Measurements from ENCODE around the gene ATN1. TPM values are rescaled to one million over a fixed set of nuclear protein-coding genes. Genes with fewer than 3 reads are reported as not detected.

ATN1 gene
- total and polyA plus RNA-seq, 9 of the 15 experiments (the other 6 are each of a cell fraction or from before 2014, with no cell fraction given): 0.15 to 49.8 (median 2.7) TPM

DNA sequence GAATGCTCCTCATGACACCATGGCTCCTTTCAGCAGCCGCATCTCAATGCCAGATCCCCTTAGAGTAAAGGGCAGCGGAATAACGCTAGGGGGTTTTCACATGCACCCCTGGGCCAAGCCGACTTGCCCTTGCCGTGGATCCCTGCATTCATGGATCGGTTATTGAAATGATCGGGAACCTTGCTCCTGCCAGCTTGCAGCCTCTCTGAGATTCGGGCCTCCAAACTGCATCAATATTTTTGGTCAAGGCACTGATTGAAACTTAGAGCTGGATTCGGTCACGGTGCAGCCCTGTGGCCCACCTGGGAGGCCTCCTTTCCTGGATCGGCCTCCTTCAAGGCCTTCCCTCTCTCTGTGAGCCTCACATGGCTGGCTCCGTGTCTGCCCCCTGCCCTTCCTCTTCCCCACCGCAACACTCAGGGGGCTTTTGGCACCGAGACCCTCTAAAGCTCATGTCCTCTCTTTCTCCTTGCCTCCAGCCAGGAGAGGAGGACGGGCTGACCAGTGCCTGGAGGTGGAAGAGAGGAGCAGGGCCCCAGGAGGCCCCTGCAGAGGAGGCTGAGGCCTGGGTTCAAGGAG, 25.2 kb downstream of the ATN1 start:
- Histone ChIP-seq H3K27ac (ENCODE audit: extremely low read depth, low read depth, low read length) (no peak overlapping the region), H2AFZ (ENCODE audit: low read depth, low read length) (no peak overlapping the region), H3K9ac (ENCODE audit: insufficient read depth in 1 of 2, low read depth in 2 of 2, low read length in 2 of 2) (peak overlapping the region in 1 of 2 experiments; percentile 60; a peak in 2 of 4 replicates), H3K9me1 (ENCODE audit: control insufficient read depth, insufficient read depth, low read length) (no peaks in the 10 kb centered on the region), H3K9me3 (replicated peaks; ENCODE audit: control insufficient read depth, insufficient read depth, low read depth, low read length) (no peaks in the 10 kb centered on the region), H4K20me1 (replicated peaks; ENCODE audit: control insufficient read depth, insufficient read depth, low read length) (no peaks in the 10 kb centered on the region), H3K79me2 (ENCODE audit: control insufficient read depth, insufficient read depth, low read length) (no peaks in the 10 kb centered on the region), H3K27me3 (ENCODE audit: control insufficient read depth in 2 of 2, insufficient read depth in 2 of 2, low read length in 2 of 2) (no peaks in the 10 kb centered on the region), H3K4me2 (ENCODE audit: insufficient read depth, low read length) (no peak overlapping the region), H3K4me3 (no peak overlapping the region), H3K36me3 (ENCODE audit: control insufficient read depth, insufficient read depth, low read length) (no peaks in the 10 kb centered on the region), H3K4me1 (replicated peaks in 1 of 2; ENCODE audit: control insufficient read depth in 2 of 2, insufficient read depth in 2 of 2, low read length in 2 of 2) (peaks cover 8 to 54% of the 10 kb centered on the region in 2 experiments)
- ChIA-PET POLR2A (interaction anchor here (1.2 kb wide), 1 partner anchor 32 kb away, joined by 3 read pairs; no protein-coding TSS in a partner anchor), CTCF (ENCODE audit: low intra/inter-chr PET ratio) (no interaction called here)
- no peak for FAIRE-seq
- BruUV-seq (replicated peaks): no TSS peak
- WGBS (ENCODE audit: insufficient coverage, low coverage, missing lambda C conversion rate): 80% methylated on average over 4 of the region's 15 CpGs
- DNase-seq (ENCODE audit: extremely low read depth in 1 of 4, low spot score in 3 of 4): no peak
- in situ Hi-C loops (cut with MboI) (no loop called here), intact Hi-C loops (cut with micrococcal nuclease) (no loop called here)
- ATAC-seq: no peak
- TF ChIP-seq ZNF133 (CRISPR knock-in tag; IDR thresholded peaks at IDR 0.05) (no peak), PHF8 (IDR thresholded peaks at IDR 0.05; ENCODE audit: borderline replicate concordance, low read length) (0 out of 2 replicates have a peak, but pooled peaks have one; percentile 6)

DNA sequence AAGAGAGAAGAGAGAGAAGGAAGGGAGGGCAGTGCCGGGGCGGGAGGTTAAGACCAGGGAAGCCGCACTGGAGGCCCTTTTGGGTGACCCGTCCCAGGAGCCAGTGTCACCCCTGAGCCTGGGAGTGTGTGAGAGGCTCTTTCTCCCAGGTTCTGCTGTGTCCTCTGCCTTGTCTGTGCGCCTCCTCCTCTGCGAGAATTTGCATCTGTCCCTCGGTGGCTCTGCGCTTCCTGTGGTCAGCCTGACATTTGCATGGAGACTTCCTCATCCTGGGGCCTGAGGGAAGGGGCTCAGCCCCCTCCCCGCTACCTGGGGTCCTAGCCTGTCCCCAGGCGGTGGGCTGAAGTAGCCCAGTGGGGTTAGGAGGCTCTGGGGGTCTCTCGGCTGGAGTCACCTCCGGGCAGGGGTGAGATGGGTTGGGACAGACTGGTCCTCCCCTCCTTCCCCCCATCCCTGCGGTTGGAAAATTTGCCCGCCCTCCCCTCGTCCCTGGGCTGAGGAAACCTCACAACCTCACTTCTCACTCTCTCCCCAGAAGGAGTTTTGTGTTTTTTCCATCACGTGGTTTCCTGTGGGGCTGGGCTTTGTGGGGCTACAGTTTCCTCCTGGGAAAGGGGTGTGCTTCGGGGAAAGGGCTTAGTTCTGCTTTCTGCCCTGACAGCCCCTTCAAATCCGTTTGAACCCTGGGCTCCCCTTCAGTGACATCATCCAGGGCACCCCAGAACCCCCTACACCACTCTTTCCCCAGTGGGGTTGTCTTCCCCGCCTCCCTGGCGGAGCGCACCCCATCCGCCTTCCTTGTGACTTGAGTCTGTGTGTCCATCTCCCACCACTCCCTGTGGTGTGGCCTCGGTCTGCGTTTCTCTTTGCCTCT, 25.9 kb downstream of the ATN1 start:
- H3K27me3 ChIP-seq (ENCODE audit: control insufficient read depth in 2 of 2, insufficient read depth in 2 of 2, low read length in 2 of 2): no peaks in the 10 kb centered on the region
- no peak for DNase-seq (ENCODE audit: extremely low read depth in 1 of 4, low spot score in 3 of 4)
- in situ Hi-C loops (cut with MboI) (no loop called here), intact Hi-C loops (cut with micrococcal nuclease) (no loop called here)
- H3K9ac ChIP-seq (ENCODE audit: insufficient read depth in 1 of 2, low read depth in 2 of 2, low read length in 2 of 2): peak overlapping the region in 1 of 2 experiments; percentile 60; a peak in 2 of 4 replicates
- peak overlapping the region; percentile 24 for H2AFZ ChIP-seq (ENCODE audit: low read depth, low read length)
- H3K9me1 ChIP-seq (ENCODE audit: control insufficient read depth, insufficient read depth, low read length): no peaks in the 10 kb centered on the region
- CTCF ChIA-PET (ENCODE audit: low intra/inter-chr PET ratio): no interaction called here
- H4K20me1 ChIP-seq (replicated peaks; ENCODE audit: control insufficient read depth, insufficient read depth, low read length): no peaks in the 10 kb centered on the region
- no peaks in the 10 kb centered on the region for H3K79me2 ChIP-seq (ENCODE audit: control insufficient read depth, insufficient read depth, low read length)
- POLR2A ChIA-PET: interaction anchor here (0.6 to 1.2 kb wide), 4 partner anchors 10 to 72 kb away, joined by 3 to 7 read pairs (median 4); partner anchors contain the start of genes C12orf57 and RNU7-1
- H3K4me2 ChIP-seq (ENCODE audit: insufficient read depth, low read length): no peak overlapping the region
- H3K27ac ChIP-seq (ENCODE audit: extremely low read depth, low read depth, low read length): 0 out of 3 replicates have a peak overlapping the region, but pooled peaks have one; percentile 22
- no peaks in the 10 kb centered on the region for H3K36me3 ChIP-seq (ENCODE audit: control insufficient read depth, insufficient read depth, low read length)
- ATAC-seq: peak; percentile 46; the same call in 2 of the 3 replicates
- no peak for FAIRE-seq
- no peak overlapping the region for H3K4me3 ChIP-seq
- H3K4me1 ChIP-seq (replicated peaks in 1 of 2; ENCODE audit: control insufficient read depth in 2 of 2, insufficient read depth in 2 of 2, low read length in 2 of 2): peaks cover 8 to 54% of the 10 kb centered on the region in 2 experiments
- WGBS (ENCODE audit: insufficient coverage, low coverage, missing lambda C conversion rate): 67% methylated on average over 9 of the region's 24 CpGs
- H3K9me3 ChIP-seq (replicated peaks; ENCODE audit: control insufficient read depth, insufficient read depth, low read depth, low read length): no peaks in the 10 kb centered on the region
- BruUV-seq (replicated peaks): no TSS peak
- TF ChIP-seq, protein P1, sequence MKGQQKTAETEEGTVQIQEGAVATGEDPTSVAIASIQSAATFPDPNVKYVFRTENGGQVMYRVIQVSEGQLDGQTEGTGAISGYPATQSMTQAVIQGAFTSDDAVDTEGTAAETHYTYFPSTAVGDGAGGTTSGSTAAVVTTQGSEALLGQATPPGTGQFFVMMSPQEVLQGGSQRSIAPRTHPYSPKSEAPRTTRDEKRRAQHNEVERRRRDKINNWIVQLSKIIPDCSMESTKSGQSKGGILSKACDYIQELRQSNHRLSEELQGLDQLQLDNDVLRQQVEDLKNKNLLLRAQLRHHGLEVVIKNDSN (CRISPR knock-in tag; IDR thresholded peaks at IDR 0.05): peak; percentile 88
- TF ChIP-seq KLF6 (CRISPR knock-in tag; IDR thresholded peaks at IDR 0.05; ENCODE audit: borderline replicate concordance): no peak
- TF ChIP-seq FOXK1 (CRISPR knock-in tag; IDR thresholded peaks at IDR 0.05; ENCODE audit: borderline replicate concordance): no peak
- no peak for TF ChIP-seq MEF2A (IDR thresholded peaks at IDR 0.05; ENCODE audit: control insufficient read depth, low read depth, low read length)
- no peak for TF ChIP-seq TCF7 (IDR thresholded peaks at IDR 0.05; ENCODE audit: borderline replicate concordance)
- no peak for TF ChIP-seq SMARCC2 (IDR thresholded peaks at IDR 0.05; ENCODE audit: low read depth)
- TF ChIP-seq BRD4 (IDR thresholded peaks at IDR 0.05): no peak

Data from K562 (cell line).